NCI-H1694 (cell line): ENCODE results near the gene KLRC2.
"Not testable (repeated sequence)": the region's sequence is repeated elsewhere in the genome, so short reads cannot be mapped to it uniquely, and the experiment has no call there.

ENCODE experiments used
- DNase-seq: peaks from one replicate; lab custom pipeline; 2025; lab: John Stamatoyannopoulos, UW

The KLRC2 gene

DNA sequence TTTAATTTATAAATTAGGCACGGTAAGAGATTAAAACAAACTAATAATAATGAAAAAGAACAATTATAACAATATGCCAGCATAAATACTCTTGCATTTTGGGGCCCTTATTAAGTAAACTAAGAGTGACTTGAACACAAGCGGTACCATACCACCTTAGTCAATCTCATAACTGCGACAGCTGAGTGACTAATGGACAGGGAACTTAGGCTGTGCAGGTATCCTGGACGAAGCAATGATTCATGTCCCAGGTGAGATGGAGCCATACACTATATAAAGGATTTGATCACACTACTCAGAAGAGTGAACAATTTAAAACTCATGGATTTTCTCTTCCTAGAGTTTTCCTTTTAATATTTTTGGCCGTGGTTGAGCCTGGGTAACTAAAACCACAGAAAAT, 30.5 kb downstream of the KLRC2 start:
- no peak for DNase-seq

DNA sequence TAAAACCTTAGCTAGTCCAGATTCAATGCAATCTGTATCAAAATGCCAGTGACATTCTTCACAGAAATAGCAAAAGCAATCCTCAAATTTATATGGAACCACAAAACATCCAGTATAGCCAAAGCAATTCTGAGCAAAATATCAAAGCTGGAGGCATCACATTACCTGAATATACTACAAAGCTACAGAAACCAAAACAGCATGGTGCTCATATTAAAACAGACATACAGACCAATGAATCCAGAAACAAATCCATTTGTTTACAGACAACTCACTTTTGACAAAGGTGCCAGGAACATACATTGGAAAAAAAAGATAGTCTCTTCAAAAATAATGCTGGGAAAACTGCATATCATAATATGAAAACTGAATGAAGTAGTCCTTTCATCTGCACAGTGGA, 31.0 kb downstream of the KLRC2 start:
- no peak for DNase-seq

DNA sequence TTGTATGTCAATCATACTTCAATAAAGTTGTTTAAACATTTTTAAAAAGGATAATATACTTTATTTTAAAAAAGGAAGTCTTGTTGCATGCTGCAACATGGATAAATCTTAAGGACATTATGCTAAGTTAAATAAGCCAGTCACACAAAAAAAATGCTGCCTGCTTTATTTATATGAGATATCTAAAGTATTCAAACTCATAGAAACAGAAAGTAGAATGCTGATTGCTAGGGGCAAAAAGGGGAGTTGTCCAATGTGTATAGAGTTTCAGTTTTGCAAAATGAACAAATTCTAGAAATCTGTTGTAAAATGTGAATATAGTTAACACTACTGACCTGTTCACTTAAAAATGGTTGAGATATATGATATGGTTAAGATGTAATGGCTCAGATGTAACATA, 35.0 kb downstream of the KLRC2 start:
- no peak for DNase-seq

DNA sequence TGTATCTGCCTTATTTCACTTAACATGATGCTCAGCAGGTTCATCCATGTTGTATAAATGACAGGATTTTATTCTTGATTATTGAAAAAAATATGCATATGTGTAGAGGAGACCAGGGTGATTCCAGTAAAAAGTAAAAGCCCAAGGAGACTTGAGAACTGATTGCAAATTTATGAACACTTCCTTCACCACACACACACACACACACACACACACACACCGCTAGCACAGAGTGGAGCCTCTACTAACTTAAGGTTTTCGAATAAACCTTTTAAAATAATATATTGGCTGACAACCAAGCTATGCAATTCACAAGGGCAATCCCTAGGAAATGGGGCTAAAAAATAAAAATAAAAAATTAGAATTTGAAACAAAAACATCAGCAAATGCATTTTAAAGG, 37.6 kb downstream of the KLRC2 start:
- no peak for DNase-seq

DNA sequence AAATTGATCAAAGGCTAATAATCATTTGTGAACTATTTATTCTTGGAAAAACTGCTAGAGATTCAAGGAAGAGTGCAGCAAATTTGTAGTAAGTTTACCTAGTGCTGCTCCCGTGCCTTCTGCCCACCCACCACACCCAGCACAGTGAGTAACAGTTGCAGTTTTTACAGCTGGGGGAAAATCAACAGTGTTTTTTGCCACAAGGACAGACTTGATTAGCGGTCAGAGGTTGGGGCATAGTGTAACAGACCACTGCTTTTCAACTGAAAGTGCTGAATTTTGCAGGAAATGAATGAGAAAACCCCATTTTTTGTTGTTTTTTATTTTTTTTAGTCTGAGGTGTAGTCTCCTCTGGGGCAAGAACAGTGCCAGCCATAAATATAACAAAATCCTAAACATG, 38.5 kb downstream of the KLRC2 start:
- DNase-seq: no peak

DNA sequence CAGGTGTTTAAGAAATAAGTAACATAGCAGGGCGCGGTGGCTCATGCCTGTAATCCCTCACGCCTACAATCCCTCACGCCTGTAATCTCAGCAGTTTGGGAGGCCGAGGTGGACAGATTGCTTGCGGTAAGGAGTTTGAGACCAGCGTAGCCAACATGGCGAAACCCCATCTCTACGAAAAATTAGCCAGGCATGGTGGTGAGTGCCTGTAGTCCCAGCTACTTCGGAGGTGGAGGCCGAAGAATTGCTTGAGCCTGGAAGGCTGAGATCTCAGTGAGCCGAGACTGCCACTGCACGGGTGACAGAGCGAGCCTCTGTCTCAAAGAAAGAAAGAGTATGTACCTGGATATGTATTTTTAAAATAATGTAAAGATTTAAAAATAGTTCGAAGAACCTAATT, 39.6 kb downstream of the KLRC2 start:
- not testable (repeated sequence) for DNase-seq

DNA sequence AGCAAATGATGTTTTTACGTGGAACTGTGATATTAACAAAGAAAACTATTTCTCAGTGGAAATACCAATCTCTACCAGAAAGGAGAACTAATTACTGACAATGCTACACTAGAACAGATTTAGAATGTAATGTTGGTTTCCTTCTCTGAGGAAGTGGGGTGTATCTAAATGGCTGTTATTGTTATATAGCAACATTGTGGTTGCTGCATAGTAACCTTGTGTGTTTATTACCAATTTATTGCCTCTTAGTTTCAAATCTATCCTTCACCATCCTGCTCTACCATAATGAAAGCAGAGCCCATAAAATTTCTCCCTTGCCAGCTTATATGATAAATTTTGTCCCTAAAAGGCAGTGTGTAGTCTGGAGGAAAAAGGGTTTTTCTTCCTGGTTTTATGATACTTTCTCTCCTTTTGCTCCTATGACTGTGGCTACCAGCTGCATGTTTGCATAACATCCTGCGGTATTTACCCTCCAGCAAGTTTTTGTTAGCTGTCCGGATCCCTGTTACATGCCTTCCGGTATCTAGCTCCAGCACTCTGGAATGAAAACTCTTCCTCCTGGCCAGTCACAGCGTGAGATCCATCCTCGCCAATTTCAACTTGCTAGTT, 40.3 kb downstream of the KLRC2 start:
- DNase-seq: no peak

DNA sequence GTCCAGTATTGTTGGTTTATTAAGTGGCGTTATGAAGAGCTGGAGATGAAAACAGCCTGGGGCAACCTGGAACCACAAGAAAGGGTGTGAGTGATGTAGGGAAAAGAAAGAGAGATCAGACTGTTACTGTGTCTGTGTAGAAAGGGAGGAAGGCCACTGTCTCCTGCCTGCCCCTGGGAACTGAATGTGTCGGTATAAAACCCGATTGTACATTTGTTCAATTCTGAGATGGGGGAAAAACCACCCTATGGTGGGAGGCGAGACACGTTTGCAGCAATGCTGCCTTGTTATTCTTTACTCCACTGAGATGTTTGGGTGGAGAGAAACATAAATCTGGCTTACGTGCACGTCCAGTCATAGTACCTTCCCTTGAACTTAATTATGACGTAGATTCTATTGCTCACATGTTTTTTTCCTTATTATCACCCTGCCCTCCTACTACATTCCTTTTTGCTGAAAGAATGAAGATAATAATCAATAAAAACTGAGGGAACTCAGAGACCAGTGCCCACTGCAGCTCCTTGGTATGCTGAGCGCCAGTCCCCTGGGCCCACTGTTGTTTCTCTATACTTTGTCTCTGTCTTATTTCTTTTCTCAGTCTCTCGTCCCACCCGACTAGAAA, 41.2 kb downstream of the KLRC2 start:
- not testable (repeated sequence) for DNase-seq

DNA sequence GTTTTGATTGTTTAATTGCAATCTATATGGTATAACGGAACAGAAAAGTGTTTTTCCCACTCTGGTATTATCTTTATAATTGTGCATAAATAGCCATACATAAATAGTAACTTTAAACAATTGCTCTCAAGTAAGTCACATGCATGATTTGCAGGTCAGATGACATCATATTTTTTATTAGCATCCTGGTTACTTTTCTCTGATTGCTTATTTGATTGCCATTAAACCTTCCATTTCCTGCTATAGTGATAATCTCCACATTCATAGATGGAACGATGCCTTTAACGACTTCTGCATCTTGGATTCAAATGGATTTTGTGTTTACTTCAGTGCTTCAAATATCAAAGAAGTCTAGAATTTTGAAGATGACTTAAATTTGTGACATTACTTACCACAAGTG, 42.5 kb downstream of the KLRC2 start:
- DNase-seq: no peak

DNA sequence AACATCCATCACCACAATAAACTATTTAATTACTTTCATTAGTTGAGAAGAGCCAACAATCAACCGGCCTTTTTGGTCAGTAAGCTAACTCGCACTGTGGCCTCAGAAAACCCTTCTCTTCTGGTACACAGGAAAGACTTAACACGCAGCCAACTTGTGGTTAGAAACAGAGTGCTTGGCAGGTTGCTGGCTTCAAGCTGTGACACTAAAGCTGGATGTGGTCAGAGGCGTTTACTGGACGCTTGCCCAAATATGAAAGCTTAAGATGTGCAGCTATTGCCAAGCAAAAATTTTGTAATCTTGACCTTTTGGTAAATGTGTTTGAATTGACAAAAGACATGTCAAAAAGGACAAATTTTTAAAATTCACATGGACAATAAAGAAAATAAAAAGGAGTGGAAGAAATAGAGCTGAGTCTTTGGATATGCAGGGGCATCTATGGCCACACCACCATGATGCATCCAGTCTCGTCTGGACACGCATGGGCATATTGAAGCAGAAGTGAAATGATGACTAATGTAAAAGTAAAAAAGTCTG, 43.3 kb downstream of the KLRC2 start:
- DNase-seq: no peak

DNA sequence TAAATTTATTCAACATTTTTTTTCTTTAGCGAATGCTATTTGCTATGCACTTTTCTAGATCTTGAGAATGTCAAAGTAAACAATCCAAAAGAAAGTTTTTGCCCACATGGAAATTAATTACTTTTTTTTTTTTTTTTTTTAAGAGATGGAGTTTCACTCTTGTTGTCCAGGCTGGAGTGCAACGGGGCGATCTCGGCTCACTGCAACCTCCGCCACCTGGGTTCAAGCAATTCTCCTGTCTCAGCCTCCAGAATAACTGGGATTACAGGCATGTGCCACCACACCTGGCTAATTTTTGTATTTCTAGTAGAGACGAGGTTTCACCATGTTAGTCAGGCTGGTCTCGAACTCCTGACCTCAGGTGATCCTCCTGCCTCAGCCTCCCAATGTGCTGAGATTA, 44.8 kb downstream of the KLRC2 start:
- DNase-seq: not testable (repeated sequence)

DNA sequence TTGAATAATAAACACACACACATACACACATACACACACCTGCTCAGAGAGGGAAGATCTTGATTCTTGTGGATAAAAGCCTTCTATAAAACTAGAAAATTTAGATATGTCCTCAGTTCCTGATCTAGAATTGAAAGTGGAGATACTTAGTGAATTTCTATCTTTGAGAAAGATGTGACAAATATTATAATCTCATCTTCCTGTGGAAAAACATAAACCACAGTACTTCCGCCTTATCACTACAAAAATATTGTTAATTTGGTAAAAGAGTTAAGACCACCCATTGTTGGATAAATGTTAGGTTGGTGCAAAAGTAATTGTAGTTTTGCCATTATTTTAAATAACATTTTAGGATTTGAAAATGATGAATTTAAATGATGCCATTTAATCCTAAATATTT, 45.9 kb downstream of the KLRC2 start, which contains the start of gene KLRK1:
KLRK1 (minus strand) TSS at position 138 of the 400 bp plus-strand sequence. CDS start 1,231 bp downstream, outside the sequence.
- DNase-seq: no peak

DNA sequence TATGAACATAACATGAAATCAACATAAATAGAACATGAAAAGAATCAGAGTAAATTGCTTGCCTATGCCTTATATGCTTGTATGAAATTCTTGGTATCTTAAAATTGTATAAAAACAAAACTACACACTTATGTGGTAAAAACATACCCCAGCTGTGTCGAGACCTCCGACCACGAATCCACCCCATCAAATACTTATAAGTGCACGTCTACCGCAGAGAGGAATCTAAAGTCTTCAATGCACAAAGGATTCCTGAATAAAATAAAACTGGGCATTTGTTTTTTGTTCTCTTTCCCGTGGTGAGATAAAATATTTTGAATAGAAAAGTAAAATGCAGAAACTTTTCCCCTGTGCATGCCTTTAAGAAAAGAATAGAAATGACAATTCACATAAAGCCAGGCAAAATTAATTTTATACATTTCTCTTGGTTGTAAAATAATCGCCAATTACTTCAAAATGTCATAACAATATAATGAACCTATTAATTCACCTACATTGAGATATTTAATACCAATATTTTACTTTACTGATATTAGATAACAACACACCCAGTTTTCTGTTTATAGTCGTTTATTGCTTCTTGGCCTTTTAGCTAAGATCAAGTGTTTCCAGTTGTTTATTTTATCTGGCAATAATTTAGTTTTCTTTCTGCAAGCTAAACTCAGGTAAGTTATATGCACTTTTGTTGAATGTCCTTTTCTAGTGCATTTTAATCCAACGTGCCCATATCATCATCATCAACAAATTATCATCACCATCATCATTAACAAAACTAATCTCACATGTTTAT, 47.0 kb downstream of the KLRC2 start:
- no peak for DNase-seq

DNA sequence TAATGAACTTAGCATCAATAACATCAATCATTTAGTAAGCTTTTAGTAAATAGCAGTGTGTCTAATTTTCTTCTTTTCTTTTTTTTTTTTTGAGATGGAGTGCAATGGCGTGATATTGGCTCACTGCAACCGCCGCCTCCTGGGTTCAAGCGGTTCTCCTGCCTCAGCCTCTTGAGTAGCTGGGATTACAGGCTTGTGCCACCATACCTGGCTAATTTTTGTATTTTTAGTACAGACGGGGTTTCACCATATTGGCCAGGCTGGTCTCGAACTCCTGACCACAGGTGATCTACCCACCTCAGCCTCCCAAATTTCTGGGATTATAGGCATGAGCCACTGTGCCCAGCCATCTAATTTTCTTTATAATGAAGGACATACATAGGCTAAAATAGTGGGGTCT, 48.3 kb downstream of the KLRC2 start:
- DNase-seq: not testable (repeated sequence)

DNA sequence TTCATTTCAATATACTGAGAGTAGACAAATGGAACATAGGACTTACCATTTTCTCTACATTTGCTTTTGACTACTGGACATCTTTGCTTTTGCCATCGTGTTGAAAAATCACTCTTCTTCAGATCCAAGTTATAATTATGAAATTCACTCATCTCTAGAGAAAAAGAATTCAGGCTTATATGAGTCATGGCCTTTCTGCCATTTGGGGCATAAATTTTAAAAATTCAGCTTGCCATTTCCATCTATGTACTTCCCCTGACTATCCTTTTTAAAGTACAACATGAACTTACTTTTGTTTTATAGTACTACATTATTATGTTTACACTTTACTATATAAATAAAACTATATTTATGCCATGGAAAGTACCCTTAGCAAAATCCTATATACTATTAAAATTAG, 49.0 kb downstream of the KLRC2 start:
- DNase-seq: no peak

DNA sequence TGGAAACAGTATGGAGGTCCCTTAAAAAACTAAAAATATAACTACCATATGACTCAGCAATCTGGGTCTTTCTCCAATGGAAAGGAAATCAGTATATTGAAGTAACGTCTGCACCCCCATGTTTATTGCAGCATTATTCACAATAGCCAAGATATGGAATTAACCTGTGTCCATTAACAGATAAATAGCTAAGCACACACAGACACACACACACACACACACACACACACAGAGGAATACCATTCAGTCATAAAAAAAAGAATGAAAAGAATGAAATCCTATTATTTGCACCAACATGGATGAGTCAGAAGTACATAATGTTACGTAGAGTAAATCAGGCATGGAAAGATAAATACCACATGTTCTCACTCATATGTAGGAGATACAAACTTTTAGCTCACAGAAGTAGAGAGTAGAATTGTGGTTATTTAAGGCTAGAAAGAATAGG, 50.6 kb downstream of the KLRC2 start:
- no peak for DNase-seq

DNA sequence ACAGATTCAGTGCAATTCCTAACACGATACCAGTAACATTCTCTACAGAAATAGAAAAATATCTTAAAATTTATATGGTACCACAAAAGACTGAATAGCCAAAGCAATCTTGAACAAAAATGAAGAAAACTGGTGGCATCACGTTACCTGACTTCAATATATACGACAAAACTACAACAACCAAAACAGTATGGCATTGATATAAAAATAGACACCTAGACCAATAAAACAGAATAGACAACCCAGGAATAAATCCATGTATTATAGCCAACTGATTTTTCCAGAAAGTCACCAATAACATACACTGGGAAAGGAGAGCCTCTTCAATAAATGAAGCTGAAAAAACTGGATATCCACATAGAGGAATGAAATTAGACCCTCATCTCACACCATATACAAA, 51.6 kb downstream of the KLRC2 start:
- DNase-seq: no peak

DNA sequence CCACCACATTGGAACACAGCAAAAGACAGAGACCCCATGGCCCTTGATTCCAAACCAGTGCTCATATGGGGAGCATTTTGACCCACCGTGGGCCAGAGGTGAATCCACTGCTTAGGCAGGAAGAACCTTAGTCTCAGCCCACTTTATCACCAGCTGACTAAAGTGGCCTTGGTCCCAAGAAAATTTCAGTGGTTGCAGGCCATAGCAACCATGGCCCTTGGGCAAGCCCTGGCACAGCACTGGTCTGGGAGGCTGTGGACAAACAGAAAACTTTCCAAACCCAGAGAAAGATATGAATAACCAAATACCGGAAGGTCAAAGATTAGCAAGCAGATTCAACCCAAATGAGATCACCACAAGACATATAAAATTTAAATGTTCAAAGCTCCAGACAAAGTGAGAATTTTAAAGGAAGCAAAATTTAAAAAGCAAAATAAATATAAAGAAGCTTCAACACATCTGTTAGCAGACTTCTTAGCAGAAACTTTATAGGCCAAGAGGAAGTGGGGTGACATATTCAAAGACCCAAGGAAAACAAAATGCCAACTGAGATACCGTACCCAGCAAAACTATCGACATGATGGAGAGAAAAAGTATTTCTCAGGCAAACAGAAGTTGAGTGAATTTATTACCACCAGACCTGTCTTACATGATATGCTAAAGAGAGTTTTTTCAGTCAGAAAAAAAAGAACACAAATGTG, 53.7 kb downstream of the KLRC2 start:
- no peak for DNase-seq
